ENCODE measurements around the gene PPM1A. TPM values are rescaled to one million over a fixed set of nuclear protein-coding genes. Genes with fewer than 3 reads are reported as not detected.

PPM1A gene
- total RNA-seq, 3 donors from 2014 or later (not counting 1 experiment from before 2014, with no cell fraction given) = 118 to 126 (median 119) TPM

DNA sequence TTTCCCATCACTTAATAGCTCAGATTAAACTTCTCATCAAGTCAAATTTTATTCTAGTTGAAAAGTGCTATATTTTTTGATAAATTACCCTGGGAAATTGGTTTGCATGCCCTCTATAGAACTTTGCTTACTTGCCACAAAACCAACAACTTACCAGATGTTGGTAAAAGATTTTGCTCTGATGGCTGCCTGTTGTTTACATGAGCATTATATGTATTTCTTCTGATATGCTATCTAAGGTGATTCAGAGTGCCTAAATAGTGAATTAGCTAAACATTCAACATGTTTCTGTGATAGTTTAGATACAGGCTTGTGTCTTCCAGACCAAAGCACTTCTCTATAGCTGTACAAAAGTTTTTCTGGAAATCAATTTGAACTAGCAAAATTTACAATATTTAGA is 51.0 kb downstream of the PPM1A start:
- peaks cover 0 to 8% of the 10 kb centered on the region in 2 donors for H3K4me1 Mint-ChIP-seq
- no peaks in the 10 kb centered on the region for H3K9me3 Mint-ChIP-seq
- no peaks in the 10 kb centered on the region for H3K27me3 ChIP-seq (ENCODE audit: control insufficient read depth, insufficient read depth, low read length)
- DNase-seq (no peak), ATAC-seq (no peak)
- intact Hi-C loops (cut with micrococcal nuclease) = no loop called here
- no peak overlapping the region for H3K4me3 ChIP-seq (ENCODE audit: low read length)
- H3K36me3 ChIP-seq (ENCODE audit: control insufficient read depth, insufficient read depth, low read length) = peaks cover 5% of the 10 kb centered on the region
- H3K4me3 Mint-ChIP-seq = no peak overlapping the region
- no peak overlapping the region for H3K27ac ChIP-seq (ENCODE audit: low read length)
- TF ChIP-seq, protein P1, sequence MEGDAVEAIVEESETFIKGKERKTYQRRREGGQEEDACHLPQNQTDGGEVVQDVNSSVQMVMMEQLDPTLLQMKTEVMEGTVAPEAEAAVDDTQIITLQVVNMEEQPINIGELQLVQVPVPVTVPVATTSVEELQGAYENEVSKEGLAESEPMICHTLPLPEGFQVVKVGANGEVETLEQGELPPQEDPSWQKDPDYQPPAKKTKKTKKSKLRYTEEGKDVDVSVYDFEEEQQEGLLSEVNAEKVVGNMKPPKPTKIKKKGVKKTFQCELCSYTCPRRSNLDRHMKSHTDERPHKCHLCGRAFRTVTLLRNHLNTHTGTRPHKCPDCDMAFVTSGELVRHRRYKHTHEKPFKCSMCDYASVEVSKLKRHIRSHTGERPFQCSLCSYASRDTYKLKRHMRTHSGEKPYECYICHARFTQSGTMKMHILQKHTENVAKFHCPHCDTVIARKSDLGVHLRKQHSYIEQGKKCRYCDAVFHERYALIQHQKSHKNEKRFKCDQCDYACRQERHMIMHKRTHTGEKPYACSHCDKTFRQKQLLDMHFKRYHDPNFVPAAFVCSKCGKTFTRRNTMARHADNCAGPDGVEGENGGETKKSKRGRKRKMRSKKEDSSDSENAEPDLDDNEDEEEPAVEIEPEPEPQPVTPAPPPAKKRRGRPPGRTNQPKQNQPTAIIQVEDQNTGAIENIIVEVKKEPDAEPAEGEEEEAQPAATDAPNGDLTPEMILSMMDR (IDR thresholded peaks at IDR 0.05) = no peak
- H3K27ac Mint-ChIP-seq = peak overlapping the region in 1 of 2 donors; percentile 6
- no peaks in the 10 kb centered on the region for H3K9me3 ChIP-seq (ENCODE audit: control insufficient read depth, insufficient read depth, low read length)
- H3K4me1 ChIP-seq (ENCODE audit: control insufficient read depth, insufficient read depth, low read length) = no peaks in the 10 kb centered on the region
- no peaks in the 10 kb centered on the region for H3K27me3 Mint-ChIP-seq (ENCODE audit: low read depth in 2 of 2)
- H3K36me3 Mint-ChIP-seq = no peaks in the 10 kb centered on the region

DNA sequence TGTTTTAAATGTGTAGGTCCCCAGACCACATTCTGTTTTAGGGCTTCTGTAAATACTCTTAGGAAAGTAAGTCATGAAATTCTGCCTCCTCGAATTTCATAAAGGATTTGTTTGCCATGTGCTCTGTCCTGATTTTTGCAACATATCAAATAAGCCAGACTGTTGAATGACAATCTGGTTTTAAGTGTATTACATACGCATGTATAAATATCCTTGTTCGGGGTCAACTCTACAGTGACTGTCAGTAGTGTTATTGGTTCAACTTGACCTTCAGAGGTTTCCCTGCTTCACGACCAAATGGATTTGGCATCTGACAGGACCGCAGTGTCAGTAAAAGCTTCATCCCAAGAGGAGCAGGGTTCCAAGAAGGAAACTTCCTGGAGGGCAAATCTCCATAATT is 52.7 kb downstream of the PPM1A start:
- H3K27ac Mint-ChIP-seq = peak overlapping the region in 1 of 2 donors; percentile 65
- Histone ChIP-seq H3K27ac (ENCODE audit: low read length) (no peak overlapping the region), H3K9me3 (ENCODE audit: control insufficient read depth, insufficient read depth, low read length) (no peaks in the 10 kb centered on the region), H3K27me3 (ENCODE audit: control insufficient read depth, insufficient read depth, low read length) (no peaks in the 10 kb centered on the region), H3K36me3 (ENCODE audit: control insufficient read depth, insufficient read depth, low read length) (peaks cover 5% of the 10 kb centered on the region), H3K4me3 (ENCODE audit: low read length) (no peak overlapping the region), H3K4me1 (ENCODE audit: control insufficient read depth, insufficient read depth, low read length) (no peaks in the 10 kb centered on the region)
- no peaks in the 10 kb centered on the region for H3K9me3 Mint-ChIP-seq
- WGBS (ENCODE audit: insufficient coverage) = 97% methylated on average over 5 of the region's 5 CpGs
- DNase-seq (no peak), ATAC-seq (no peak)
- peaks cover 0 to 8% of the 10 kb centered on the region in 2 donors for H3K4me1 Mint-ChIP-seq
- intact Hi-C loops (cut with micrococcal nuclease) = no loop called here
- no peaks in the 10 kb centered on the region for H3K27me3 Mint-ChIP-seq (ENCODE audit: low read depth in 2 of 2)
- H3K36me3 Mint-ChIP-seq = no peaks in the 10 kb centered on the region
- TF ChIP-seq, protein P1 (IDR thresholded peaks at IDR 0.05) = no peak
- H3K4me3 Mint-ChIP-seq = no peak overlapping the region

DNA sequence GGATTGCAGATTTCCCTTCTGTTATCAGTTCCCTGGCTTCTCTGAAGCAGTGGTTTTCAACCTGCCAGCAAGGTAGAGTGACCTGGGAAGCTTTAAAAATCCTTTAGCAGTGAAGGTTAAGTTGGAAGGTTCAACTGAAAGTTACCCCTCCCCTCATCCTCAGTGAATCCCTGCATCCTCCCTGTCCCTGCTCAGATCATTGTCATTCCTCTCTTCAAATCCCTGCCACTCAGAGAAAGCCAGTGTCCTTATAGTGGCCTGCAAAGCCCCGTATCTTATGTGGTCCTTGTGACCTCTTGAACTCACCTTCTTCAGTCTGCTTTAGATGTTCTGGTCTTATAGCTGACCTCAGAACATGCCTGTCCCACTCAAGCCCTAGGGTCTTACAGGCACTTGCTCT is 53.6 kb downstream of the PPM1A start:
- Mint-ChIP-seq H3K9me3 (no peaks in the 10 kb centered on the region), H3K4me3 (no peak overlapping the region), H3K36me3 (no peaks in the 10 kb centered on the region), H3K4me1 (peaks cover 0 to 8% of the 10 kb centered on the region in 2 donors), H3K27ac (peak overlapping the region in 1 of 2 donors; percentile 65), H3K27me3 (ENCODE audit: low read depth in 2 of 2) (no peaks in the 10 kb centered on the region)
- Histone ChIP-seq H3K27ac (ENCODE audit: low read length) (no peak overlapping the region), H3K4me1 (ENCODE audit: control insufficient read depth, insufficient read depth, low read length) (no peaks in the 10 kb centered on the region), H3K27me3 (ENCODE audit: control insufficient read depth, insufficient read depth, low read length) (no peaks in the 10 kb centered on the region), H3K9me3 (ENCODE audit: control insufficient read depth, insufficient read depth, low read length) (no peaks in the 10 kb centered on the region), H3K4me3 (ENCODE audit: low read length) (no peak overlapping the region), H3K36me3 (ENCODE audit: control insufficient read depth, insufficient read depth, low read length) (peaks cover 5% of the 10 kb centered on the region)
- TF ChIP-seq, protein P1 (IDR thresholded peaks at IDR 0.05) = no peak
- intact Hi-C loops (cut with micrococcal nuclease) = no loop called here
- ATAC-seq (no peak), DNase-seq (no peak)
- WGBS (ENCODE audit: insufficient coverage) = 94% methylated on average over 1 of the region's 1 CpG

DNA sequence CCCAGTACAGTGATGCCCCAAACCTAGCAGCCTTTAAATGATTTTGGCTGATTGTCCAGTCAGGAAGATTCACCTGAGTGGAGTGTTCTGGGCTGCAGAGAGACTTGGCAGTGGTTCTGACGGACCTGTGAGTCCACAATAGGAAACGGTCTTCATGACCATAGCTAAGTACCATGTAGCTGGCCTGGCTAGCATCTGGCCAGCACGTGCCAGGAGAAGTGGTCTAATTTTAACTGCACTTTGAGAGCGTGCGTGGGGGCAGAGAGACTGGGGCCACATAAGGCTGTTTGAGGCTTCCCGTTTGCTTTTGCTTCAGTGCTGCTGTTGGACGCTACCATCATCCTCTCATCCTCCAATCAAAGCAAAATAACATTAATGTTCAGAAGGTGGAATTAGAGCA is 54.7 kb downstream of the PPM1A start:
- peaks cover 5% of the 10 kb centered on the region for H3K36me3 ChIP-seq (ENCODE audit: control insufficient read depth, insufficient read depth, low read length)
- no peaks in the 10 kb centered on the region for H3K27me3 Mint-ChIP-seq (ENCODE audit: low read depth in 2 of 2)
- no peak overlapping the region for H3K27ac Mint-ChIP-seq
- H3K27ac ChIP-seq (ENCODE audit: low read length) = no peak overlapping the region
- no peak overlapping the region for H3K4me3 ChIP-seq (ENCODE audit: low read length)
- H3K4me1 Mint-ChIP-seq = peaks cover 0 to 8% of the 10 kb centered on the region in 2 donors
- H3K36me3 Mint-ChIP-seq = no peaks in the 10 kb centered on the region
- ATAC-seq (no peak), DNase-seq (no peak)
- H3K9me3 Mint-ChIP-seq = no peaks in the 10 kb centered on the region
- H3K27me3 ChIP-seq (ENCODE audit: control insufficient read depth, insufficient read depth, low read length) = no peaks in the 10 kb centered on the region
- H3K4me3 Mint-ChIP-seq = no peak overlapping the region
- intact Hi-C loops (cut with micrococcal nuclease) = no loop called here
- H3K9me3 ChIP-seq (ENCODE audit: control insufficient read depth, insufficient read depth, low read length) = no peaks in the 10 kb centered on the region
- WGBS (ENCODE audit: insufficient coverage) = 94% methylated on average over 7 of the region's 7 CpGs
- H3K4me1 ChIP-seq (ENCODE audit: control insufficient read depth, insufficient read depth, low read length) = no peaks in the 10 kb centered on the region
- TF ChIP-seq, protein P1 (IDR thresholded peaks at IDR 0.05) = no peak

Data from natural killer cell (primary cell).